ENCODE data around the gene PTH1R.
A peak's percentile ranks its signal among the peaks of the same experiment; 100 is the strongest.

The PTH1R gene

DNA sequence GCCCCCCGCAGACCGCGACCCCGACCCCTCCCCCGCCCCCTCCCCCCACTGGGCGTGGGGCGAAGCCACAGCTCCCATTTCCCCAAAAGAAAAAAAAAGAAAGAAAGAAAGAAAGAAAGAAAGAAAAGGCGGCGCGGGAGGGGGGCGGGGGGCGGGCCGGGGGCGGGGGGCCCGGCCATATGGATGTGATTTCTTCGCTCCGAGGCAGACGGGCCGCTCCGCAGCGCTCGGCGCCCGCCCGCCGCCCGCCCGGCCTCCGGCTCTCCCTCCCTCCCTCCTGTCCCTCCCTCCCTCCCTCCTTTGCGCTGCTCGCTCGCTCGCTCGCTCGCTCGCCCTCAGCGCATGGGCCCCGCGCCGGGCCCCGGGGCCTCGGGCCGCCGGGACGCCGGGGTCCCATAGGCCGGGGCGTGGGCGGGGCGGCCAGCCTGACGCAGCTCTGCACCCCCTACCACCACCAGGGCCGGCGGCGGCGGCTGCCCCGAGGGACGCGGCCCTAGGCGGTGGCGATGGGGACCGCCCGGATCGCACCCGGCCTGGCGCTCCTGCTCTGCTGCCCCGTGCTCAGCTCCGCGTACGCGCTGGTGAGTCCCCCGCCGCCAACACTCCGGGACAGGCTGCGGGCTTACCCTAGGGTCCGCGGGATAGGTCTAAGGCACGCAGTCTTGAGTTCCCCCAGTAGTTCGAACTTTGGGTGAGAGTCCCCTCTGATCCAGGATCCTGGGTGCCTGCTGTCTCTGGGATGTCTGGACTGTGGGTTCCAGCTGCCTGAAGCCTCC, 5.7 kb downstream of the PTH1R start:
- DNase-seq (ENCODE audit: low spot score): no peak

DNA sequence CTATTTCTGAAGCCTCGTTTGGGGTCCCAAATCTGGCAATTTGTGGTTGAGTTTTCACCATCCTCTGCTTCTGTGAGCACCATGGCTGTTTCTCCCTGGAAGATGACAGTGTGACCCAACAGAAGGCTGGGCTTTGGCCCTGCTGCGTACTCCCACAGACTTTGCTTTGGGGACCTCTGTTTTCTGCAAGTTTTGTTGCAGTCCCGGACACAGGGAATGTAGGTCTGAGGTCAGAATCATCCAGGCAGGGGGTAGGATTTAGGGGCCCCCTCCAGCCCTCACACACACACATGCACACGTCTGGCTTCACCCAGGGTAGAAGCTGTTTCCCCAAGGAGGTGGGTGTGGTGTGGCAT, 6.3 kb downstream of the PTH1R start:
- no peak for DNase-seq (ENCODE audit: low spot score)

DNA sequence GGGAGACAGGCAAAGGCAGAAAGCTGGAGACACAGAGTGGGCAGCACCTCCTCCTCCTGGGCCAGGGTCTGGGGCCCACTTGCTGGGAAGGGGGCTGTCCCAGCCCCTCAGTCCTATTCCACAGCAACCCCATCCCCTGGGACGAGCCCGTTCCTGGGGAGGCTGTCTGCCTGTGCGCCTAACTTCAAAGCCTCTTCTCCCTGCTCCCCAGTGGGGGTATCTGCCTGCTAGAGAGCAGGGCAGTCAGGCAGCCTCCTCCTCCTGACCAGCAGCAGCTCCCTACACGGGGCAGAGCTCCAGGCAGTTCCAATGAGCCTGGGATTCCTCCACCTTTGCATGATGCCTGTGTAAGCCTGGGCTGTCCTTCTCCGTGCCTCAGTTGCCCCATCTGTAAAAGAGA, 6.9 kb downstream of the PTH1R start:
- no peak for DNase-seq (ENCODE audit: low spot score)

DNA sequence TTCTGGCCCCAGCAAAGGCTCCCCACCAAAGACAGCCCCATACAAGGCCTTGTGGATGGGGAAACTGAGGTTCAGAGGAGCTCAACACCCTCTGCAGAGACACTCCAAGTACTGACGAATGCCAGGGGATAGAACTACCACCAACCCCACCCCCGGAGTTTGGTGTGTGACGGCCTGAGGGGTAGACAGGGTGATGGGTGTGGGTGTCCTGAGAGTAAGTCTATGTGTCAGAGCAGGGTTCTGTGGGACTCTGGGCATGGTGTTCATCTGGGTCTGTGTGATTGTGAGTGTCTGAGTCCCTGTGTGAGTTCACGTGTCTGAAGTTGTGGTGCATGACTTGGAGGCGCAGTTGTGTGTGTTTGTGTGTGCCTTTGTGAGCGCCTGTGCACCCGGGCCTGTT, 7.4 kb downstream of the PTH1R start:
- no peak for DNase-seq (ENCODE audit: low spot score)

DNA sequence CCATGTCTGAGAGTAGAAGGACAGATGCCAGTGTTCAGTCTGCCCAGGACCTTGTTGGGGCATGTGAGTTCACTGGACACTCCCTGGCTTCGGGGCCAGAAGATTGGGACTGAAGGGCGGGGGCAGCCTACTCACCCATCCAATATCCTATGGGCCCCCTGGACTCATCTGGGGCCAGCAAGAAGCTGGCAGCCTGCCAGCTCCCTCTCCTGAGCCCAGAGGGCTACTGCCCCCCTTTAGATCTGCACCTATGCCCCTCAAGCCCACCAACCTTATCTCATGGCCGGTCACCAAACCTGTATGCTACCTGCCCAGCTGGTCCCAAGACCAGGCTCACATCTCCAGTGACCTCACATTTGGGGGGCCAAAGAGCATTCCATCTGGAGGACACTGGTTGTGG, 8.1 kb downstream of the PTH1R start:
- DNase-seq (ENCODE audit: low spot score): no peak

DNA sequence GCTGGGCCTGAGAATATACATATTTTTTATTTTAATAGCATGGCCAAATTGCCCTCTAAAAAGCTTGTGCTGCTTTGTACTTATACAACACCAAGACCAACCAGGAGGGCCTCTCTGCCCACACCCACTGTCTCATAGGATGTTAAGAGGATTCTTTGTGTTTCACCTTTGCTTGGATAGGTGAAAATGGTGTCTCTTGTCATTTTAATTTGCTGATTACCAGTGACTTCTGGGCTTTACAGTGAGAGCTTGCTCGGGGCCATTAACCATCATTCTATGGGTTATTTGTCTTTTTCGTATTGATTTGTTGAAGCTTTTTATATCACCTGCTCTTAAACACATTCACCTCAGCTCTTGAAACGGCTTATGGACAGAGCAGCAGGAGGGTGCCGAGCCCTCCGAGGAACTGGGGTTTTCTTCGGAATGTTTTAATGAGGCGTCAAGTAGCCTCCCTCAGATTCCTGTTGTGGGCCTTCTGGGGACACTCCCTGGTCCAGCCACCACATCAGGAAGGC, 10.5 kb downstream of the PTH1R start:
- DNase-seq (ENCODE audit: low spot score): no peak

DNA sequence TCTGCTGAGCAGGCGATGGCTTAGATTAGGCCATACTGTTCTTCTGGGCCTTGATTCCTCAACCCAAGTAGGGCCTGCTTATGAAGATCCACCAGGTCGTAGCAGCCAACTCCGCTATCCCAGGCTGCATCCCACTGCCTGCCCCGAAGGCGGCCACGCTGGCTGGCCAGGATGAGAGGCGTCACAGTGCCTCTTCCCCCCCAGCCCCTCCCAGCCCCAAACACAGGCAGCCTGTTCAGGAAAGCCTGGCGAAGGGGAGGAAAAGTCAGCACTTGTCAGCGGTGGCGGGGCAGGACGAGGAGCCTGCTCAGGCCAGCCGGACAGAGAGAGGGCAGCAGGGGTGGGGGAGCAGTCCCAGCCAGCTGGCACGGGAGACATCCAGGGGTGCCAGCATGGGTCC, 11.2 kb downstream of the PTH1R start:
- no peak for DNase-seq (ENCODE audit: low spot score)

DNA sequence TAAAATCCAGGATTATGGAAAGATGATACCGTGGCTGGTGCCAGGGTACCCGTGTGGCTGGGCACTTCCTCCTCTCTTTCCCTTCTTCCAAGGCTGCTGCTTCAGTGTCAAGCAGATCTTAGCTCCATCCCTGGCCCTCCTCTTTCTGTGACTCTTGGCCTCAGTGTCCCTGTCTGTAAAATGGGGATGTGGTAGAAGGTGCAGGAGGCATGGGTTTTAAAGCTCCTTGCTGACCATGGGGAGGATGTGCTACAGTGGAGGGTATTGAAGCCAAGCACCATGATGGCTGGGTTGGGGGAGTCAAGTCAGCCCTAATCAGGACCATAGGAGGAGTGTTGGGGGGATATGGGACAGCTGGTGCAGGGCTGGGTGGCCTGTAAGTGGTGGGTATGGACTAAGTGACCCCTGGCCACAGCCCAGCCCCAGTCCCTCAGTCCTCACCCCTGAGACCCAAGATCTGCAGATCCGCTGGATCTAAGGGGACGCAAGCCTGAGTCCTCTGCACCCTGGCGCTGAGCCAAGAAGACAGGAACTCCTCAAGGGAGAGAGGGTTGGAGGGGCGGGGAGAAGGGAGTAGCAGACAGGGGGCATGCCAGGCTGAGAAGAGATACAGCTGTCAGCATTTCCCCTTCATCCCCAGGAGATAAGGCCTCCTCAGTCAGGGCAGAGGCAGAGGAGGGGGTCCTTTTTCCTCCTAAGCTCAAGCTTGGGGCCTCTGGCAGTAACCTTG, 12.0 kb downstream of the PTH1R start:
- DNase-seq (ENCODE audit: low spot score): no peak

DNA sequence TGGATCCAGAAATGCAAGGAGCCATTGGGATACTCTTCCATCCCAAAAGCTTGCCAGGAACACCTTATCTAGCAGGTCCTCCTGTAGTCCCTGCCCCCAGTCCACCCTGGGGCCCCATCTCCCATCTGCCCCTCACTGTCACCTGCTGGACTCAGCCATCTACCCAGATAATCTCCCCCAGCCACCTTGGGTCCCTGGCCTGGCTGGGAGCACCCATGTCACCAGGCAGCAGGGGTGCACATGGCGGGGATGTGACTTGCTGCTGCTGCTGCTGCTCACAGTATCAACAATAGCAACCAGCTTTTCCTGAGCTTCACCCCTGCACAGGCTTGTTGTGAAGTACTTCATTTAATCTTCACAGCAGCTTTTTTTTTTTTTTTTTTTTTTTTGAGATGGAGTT, 12.6 kb downstream of the PTH1R start:
- no peak for DNase-seq (ENCODE audit: low spot score)

DNA sequence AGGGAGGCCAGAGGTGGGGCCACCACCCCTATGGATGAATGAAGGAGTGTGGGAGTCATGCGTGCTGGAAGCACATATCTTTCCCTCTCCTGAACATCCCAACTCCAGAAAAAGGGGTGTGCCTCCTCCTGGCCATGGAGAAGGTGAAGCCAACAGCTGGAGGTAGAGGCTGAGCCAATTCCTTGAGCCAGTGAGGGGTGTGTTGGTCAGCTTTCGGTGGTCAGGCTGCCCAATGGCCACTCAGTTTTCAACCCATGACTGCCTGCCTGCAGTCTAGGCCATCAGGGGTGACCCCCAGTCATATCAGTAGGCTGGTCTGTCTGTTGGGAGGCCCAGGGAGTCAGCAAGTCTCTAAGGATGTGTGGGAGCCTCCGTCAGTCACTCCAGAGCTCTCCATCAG, 13.6 kb downstream of the PTH1R start:
- no peak for DNase-seq (ENCODE audit: low spot score)

DNA sequence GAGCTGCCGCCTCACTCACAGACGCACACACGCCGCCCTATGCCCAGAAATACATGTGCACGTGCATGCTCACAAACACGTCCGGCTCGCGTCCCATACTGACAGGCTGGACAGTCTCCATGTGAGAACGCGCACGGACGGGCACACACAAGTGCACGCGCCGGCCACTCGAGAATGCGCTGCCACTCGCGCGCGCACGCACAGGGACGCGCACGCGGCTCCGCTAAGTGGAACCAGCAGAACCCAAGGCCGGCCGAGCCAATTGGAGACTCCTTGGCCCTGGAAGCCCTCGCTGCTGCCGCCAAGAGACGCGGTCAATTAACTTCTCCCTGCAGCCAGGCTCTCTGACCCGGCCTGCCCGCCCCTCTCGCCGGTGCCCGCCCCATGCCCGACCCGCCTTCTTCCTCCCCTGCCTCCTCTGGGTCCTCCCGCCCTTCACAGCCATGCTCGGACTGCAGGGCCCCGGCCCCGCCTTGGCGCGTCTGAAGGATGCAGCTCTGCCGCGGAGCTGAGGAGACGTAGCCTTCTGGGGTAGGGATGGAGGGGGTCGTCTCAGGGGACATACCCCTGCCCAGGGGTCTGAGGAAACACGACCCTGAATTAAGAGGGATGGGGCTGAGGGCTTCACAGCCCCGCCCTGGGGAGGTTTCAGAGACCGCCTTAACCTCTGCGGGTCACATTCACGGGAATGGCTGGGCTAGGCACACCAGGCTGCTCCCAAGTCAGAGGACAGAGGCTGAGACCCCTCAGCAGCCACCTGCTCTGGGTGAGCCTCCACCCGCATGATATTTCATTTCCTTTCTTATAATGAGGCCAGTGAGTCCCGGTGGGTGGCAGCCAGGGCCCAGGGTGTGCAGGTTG, 15.0 kb downstream of the PTH1R start:
- DNase-seq (ENCODE audit: low spot score): no peak

DNA sequence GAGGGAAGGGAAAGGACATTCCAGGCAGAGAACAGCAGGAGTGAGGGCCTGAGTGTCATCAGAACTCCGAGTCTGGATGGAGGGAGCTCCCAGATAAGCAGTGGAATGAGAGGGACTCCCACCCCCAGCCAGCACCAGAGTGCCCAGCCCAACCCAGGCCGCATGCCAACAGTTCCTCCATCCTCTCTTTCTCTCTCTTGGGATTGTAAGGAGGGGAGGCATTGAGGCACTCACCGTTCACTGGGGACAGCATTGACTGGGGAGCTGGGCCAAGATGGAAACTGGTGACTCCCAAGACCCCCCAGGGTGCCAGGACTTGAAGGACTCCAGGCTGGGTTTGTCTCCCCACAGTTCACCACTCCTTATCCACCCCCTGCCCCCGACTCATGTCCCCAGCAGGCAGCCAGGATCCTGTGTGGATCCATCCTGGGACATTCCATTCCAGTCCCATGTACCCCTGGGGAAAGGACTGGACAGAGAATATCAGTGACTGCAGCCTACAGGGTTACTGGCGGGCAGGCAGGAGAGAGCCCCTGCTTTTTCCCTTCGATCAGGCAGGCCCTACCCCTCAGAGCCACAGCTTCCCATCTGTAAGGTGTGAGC, 15.7 kb downstream of the PTH1R start:
- no peak for DNase-seq (ENCODE audit: low spot score)

DNA sequence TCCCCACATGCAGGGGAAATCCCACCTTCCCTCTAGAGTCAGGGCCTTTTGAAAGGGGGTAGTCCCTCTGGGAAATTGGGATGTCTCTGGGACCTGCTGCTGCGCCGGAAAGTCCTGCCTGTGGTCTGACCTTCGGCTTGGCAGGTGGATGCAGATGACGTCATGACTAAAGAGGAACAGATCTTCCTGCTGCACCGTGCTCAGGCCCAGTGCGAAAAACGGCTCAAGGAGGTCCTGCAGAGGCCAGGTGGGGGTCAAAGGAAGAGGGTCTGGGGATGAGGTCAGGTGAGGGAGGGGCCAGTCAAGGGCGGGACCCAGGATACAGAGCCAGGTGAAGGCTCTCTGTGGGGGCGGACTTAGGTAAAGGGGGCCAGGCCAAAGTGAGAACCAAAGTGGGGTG, 16.2 kb downstream of the PTH1R start:
- DNase-seq (ENCODE audit: low spot score): no peak

DNA sequence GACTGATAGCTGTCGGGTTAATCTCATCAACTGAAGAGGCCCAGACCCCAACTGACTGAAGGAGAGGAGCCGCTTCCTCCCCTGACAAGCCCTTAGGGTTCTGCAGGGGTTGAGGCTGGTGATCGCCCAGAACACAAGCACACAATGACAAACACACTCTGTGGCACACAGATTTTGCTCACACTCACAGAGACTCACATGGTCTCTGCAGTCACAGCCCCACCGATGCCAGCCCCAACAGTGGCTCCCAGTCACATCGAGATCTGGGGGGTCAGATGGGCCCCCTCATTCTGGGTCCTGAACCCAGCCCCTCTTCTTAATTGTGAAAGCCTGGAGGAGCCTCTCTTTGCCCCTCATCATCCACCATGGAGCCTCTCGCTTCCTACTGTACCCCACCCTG, 16.7 kb downstream of the PTH1R start:
- DNase-seq (ENCODE audit: low spot score): no peak

DNA sequence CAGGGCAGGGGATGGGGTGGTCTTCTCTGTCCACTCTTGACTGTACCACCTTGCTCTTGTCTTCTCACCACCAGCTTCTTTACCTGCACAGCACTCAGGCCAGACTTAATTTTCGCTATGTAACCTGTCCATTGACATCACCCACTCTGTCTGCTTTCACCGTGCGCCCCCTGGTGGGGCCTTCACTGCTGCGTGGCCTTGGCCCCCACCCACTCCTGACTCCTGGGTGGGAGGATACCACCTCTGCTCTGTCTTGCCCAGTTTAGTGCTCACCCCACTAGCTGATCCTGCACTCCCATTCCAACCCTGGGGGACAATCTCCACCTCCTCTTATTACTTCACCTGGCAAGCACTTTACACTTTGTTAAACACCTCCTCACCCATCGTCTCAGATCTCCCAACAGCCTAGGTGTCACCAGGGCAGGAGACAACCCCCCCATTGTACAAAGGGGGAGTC, 17.7 kb downstream of the PTH1R start:
- DNase-seq (ENCODE audit: low spot score): peak; percentile 94

DNA sequence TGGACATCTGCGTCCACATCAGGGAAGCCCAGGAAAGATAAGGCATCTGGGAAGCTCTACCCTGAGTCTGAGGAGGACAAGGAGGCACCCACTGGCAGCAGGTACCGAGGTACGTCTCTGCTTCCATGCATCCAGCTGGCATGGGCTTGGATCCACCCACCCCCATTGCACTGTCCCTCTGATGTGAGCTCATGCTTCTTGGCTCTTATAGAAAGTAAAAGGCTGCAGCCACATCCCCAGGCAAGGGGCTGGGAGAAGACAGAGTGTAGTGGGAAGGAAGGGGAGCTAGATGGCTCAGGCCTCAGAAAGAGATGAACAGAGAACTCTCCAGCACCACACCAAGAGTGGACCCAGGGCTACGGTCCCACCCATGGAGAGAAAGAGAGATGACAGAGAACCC, 18.2 kb downstream of the PTH1R start:
- DNase-seq (ENCODE audit: low spot score): no peak

DNA sequence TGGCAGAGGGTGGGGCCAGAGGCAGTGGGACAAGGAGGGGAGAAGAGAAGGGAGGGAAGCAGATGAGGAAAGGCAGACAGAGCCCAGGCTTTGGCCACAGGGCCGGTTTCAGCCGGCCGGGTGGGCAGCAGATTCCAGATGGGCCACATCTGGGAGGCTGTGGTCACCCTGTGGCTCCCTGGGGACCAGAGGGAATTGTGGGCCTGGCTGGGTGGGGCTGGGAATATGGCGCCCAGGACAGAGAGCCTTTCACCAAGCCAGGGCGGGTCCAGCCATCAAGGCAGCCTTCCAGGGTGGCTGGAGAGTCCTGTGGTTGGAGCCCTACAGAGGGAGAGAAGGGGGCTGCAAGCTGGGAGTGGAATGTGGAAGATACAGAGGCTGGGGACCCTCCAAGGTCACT, 18.9 kb downstream of the PTH1R start:
- DNase-seq (ENCODE audit: low spot score): no peak

DNA sequence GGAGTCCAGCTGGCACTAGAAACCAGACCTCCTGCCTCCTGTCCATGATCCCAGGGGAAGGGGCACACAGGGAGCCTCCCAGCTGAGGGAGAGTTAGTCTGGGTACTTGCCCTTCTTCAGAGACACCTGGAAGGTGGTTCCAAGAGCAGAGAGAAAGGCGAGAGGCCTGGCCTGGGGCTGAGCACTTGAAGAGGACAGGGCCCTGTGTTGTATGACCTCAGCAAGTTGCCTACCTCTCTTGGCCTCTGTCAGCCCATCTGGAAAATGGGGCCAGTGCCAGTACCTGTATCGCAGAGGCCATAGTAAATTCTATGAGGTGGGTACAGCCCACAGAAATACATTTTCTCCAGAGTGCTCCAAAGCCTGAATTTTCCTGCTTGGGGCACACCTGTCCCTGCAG, 19.5 kb downstream of the PTH1R start:
- no peak for DNase-seq (ENCODE audit: low spot score)

DNA sequence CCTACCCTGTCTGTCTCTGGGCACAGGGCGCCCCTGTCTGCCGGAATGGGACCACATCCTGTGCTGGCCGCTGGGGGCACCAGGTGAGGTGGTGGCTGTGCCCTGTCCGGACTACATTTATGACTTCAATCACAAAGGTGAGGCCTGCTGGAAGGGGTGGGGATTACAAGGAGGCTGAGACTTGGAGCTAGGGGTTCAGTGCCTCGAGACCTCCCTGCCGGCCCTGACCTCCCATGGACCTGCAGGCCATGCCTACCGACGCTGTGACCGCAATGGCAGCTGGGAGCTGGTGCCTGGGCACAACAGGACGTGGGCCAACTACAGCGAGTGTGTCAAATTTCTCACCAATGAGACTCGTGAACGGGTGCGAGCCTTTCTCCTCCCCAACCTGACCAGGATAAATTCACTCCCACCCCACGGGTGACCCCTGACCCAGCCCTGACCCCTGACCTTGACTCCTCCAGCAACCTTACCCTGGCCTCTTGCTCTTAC, 20.4 kb downstream of the PTH1R start:
- no peak for DNase-seq (ENCODE audit: low spot score)

DNA sequence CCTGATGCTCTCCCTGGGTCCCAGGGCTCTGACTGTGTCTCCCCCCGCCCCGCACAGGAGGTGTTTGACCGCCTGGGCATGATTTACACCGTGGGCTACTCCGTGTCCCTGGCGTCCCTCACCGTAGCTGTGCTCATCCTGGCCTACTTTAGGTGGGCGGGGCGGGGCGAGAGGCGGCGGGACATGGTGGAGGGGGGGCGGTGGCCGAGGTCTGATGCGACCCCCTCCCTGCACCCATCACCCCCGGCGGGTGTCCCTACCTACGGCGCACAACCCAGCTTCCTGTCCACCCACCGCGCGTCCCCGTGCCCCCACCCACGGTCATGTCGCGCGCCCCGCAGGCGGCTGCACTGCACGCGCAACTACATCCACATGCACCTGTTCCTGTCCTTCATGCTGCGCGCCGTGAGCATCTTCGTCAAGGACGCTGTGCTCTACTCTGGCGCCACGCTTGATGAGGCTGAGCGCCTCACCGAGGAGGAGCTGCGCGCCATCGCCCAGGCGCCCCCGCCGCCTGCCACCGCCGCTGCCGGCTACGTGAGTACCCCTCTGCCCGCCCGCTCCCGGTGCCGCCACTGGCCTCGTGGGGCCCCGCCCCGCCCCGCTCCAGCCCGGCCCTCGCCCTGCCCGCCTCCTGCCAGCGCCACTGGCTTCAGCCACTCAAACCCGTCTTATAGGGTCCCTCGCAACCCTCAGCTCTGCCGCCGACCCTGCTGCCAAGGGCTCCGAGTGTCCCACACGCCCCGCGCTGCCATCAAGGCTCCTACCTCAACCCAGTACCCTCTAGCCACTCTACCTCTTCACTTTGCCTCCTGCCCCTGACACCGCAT, 21.0 kb downstream of the PTH1R start:
- no peak for DNase-seq (ENCODE audit: low spot score)
